Smooth muscle cell (in vitro differentiated cells): Measurements from ENCODE around the gene NOD1. TPM values are rescaled to one million over a fixed set of nuclear protein-coding genes. Genes with fewer than 3 reads are reported as not detected.

ENCODE experiments used
- DNase-seq: peaks from one replicate; lab custom pipeline; 2025; ENCODE audit not compliant: unreplicated experiment; lab: John Stamatoyannopoulos, UW
- H2AFZ ChIP-seq: fragments of 200-600 bp; sonication (generic); 2 replicates; pipeline ENCODE4 v1.6.0; 2016; ENCODE audit warnings: antibody characterized with exemption, low read depth, mild to moderate bottlenecking
- H3F3A ChIP-seq: fragments of 200-600 bp; sonication (generic); 2 replicates; pipeline ENCODE4 v1.6.0; 2017; ENCODE audit warnings: antibody characterized with exemption, low read depth
- H3K27ac ChIP-seq: fragments of 200-600 bp; sonication (generic); 2 replicates; pipeline ENCODE4 v1.5.1; 2016; ENCODE audit warnings: low read depth, mild to moderate bottlenecking
- H3K27me3 ChIP-seq: fragments of 200-600 bp; sonication (generic); 2 replicates; pipeline ENCODE4 v1.6.1; 2016; ENCODE audit warnings: low read depth, mild to moderate bottlenecking
- H3K36me3 ChIP-seq: fragments of 200-600 bp; sonication (generic); 2 replicates; pipeline ENCODE4 v1.5.1; 2016; ENCODE audit warnings: low read depth
- H3K4me1 ChIP-seq: fragments of 200-600 bp; sonication (generic); 2 replicates; pipeline ENCODE4 v1.5.1; 2016; ENCODE audit warnings: low read depth
- H3K4me2 ChIP-seq: fragments of 200-600 bp; sonication (generic); 2 replicates; pipeline ENCODE4 v1.6.0; 2016; ENCODE audit warnings: mild to moderate bottlenecking
- H3K4me3 ChIP-seq: fragments of 200-600 bp; sonication (generic); 2 replicates; pipeline ENCODE4 v1.5.1; 2016; ENCODE audit warnings: mild to moderate bottlenecking
- H3K79me2 ChIP-seq: fragments of 200-600 bp; sonication (generic); 2 replicates; pipeline ENCODE4 v1.6.0; 2016; ENCODE audit warnings: low read depth, mild to moderate bottlenecking
- H3K9ac ChIP-seq: fragments of 200-600 bp; sonication (generic); 2 replicates; pipeline ENCODE4 v1.6.0; 2016; ENCODE audit warnings: low read depth
- H3K9me3 ChIP-seq: fragments of 200-600 bp; sonication (generic); replicated peaks from 2 replicates; pipeline ENCODE4 v1.5.1; 2016; ENCODE audit warnings: low read depth
- H4K20me1 ChIP-seq: fragments of 200-600 bp; sonication (generic); 2 replicates; pipeline ENCODE4 v1.6.0; 2016; ENCODE audit warnings: low read depth
- CTCF ChIP-seq: fragments of 200-600 bp; sonication (generic); IDR thresholded peaks from 2 replicates; pipeline ENCODE4 v1.5.1; 2017; ENCODE audit warnings: borderline replicate concordance, mild to moderate bottlenecking, antibody characterized with exemption; ENCODE audit not compliant: insufficient read depth, poor library complexity, severe bottlenecking
- WGBS: methylation state at CpG from one replicate; pipeline ENCODE4 v1.1.7; 2016; ENCODE audit warnings: low lambda C conversion rate; 5-methylcytosine and 5-hydroxymethylcytosine counted together
- polyA plus RNA-seq: library from polyadenylated mRNA; unstranded; fragments of >200 nt; fragmentation: Nextera tagmentation; extraction: Ambion mirVana; gene quantifications from 2 replicates; pipeline ENCODE4 v1.2.1, GENCODE V29; 2016
- total RNA-seq: library from RNA; depleted of rRNA; stranded (reverse); fragments of >200 nt; gene quantifications from 2 replicates; pipeline ENCODE4 v1.2.3, GENCODE V29; 2014

The NOD1 gene
- total and polyA plus RNA-seq, 2 experiments from 2014 or later: 8.6 to 10.5 TPM

DNA sequence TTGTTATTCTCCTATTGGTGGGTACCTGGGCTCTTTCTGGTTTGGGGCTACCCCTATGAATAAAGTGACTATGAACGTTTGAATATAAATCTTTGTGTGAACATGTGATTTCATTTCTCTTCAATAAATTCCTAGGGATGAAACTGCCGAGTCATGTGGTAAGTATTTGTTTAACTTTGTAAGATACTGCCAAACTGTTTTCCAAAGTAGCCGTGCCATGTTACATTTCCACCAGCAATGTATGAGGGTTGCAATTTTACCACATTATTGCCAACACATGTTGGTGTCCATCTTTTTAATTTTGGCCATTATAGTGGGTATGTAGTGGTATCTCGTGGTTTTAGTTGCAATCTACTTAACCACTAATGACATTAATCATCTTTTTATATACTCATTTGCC lies 99.5 kb downstream of the NOD1 start:
- Histone ChIP-seq H3K4me2 (no peak overlapping the region), H3K9ac (no peak overlapping the region), H3K27me3 (no peaks in the 10 kb centered on the region), H3K27ac (no peak overlapping the region), H3K9me3 (no peaks in the 10 kb centered on the region), H3K4me1 (no peaks in the 10 kb centered on the region), H2AFZ (no peak overlapping the region), H3K4me3 (no peak overlapping the region), H3F3A (no peaks in the 10 kb centered on the region), H4K20me1 (no peaks in the 10 kb centered on the region), H3K79me2 (no peaks in the 10 kb centered on the region), H3K36me3 (no peaks in the 10 kb centered on the region)
- DNase-seq: no peak
- TF ChIP-seq CTCF: no peak
- WGBS: 85% methylated on average over 4 of the region's 4 CpGs

GRCh38 chr7:30378275-30378674 lies 100.3 kb downstream of the NOD1 start:
- no peak for DNase-seq
- Histone ChIP-seq H3K9ac (no peak overlapping the region), H2AFZ (no peak overlapping the region), H3K9me3 (no peaks in the 10 kb centered on the region), H3K4me1 (no peaks in the 10 kb centered on the region), H4K20me1 (no peaks in the 10 kb centered on the region), H3K79me2 (no peaks in the 10 kb centered on the region), H3K27me3 (no peaks in the 10 kb centered on the region), H3F3A (no peaks in the 10 kb centered on the region), H3K4me2 (no peak overlapping the region), H3K36me3 (no peaks in the 10 kb centered on the region), H3K27ac (no peak overlapping the region), H3K4me3 (no peak overlapping the region)
- no peak for TF ChIP-seq CTCF
- 93% methylated on average over 1 of the region's 1 CpG for WGBS

Other genes starting within 250 kb of the NOD1 start
- gene ZNRF2, start 194.2 kb downstream of the NOD1 start, total RNA-seq: 12.7 and 13.5 TPM in 2 replicates
- 2.1 and 7.4 TPM in 2 replicates for gene ZNRF2, start 194.2 kb downstream of the NOD1 start, polyA plus RNA-seq
- 41.4 and 53.1 TPM in 2 replicates for gene GGCT, start 26.0 kb upstream of the NOD1 start, total RNA-seq
- 36.9 and 39.3 TPM in 2 replicates for gene GGCT, start 26.0 kb upstream of the NOD1 start, polyA plus RNA-seq
- 240 and 299 TPM in 2 replicates for gene GARS1, start 116.1 kb upstream of the NOD1 start, total RNA-seq
- gene GARS1, start 116.1 kb upstream of the NOD1 start, polyA plus RNA-seq: 222 and 233 TPM in 2 replicates
- not detected in 2 replicates for gene CRHR2, start 203.7 kb upstream of the NOD1 start, total RNA-seq
- gene CRHR2, start 203.7 kb upstream of the NOD1 start, polyA plus RNA-seq: 0.16 and 0.74 TPM in 2 replicates